Activated CD4-positive, alpha-beta memory T cell treated with anti-CD3 and anti-CD28 coated beads, Interleukin-2, amount 10 ng/mL, durations not matched to agents 7 days and 5 days (primary cell): ENCODE data around the gene OR1B1. TPM values are rescaled to one million over a fixed set of nuclear protein-coding genes. Genes with fewer than 3 reads are reported as not detected.
"Not testable (repeated sequence)": the region's sequence is repeated elsewhere in the genome, so short reads cannot be mapped to it uniquely, and the experiment has no call there.

Experiments used
- CTCF ChIA-PET: fragments of 350-600 bp; sonication (Branson Sonifier 250); formaldehyde crosslinking; loops from one replicate; lab custom pipeline; 2021; ENCODE audit warnings: antibody characterized with exemption, inconsistent platforms; lab: Charles Lee
- POLR2A ChIA-PET: fragments of 350-600 bp; sonication (Branson Sonifier 250); formaldehyde crosslinking; loops from one replicate; lab custom pipeline; 2021; ENCODE audit warnings: antibody characterized with exemption; lab: Charles Lee
- DNase-seq: peaks from one replicate; pipeline ENCODE4 v3.0.0-alpha.2; 2020
- H3K27ac Mint-ChIP-seq: one replicate; pipeline ENCODE4 v1.8.0; 2021; ENCODE audit warnings: mild to moderate bottlenecking, mixed read lengths
- H3K27me3 Mint-ChIP-seq: one replicate; pipeline ENCODE4 v1.8.0; 2021; ENCODE audit warnings: mixed read lengths
- H3K36me3 Mint-ChIP-seq: one replicate; pipeline ENCODE4 v1.8.0; 2021; ENCODE audit warnings: low read depth, mixed read lengths
- H3K4me1 Mint-ChIP-seq: one replicate; pipeline ENCODE4 v1.8.0; 2021; ENCODE audit warnings: mixed read lengths
- H3K4me3 Mint-ChIP-seq: one replicate; pipeline ENCODE4 v1.8.0; 2021; ENCODE audit warnings: mild to moderate bottlenecking, mixed read lengths
- H3K9me3 Mint-ChIP-seq: one replicate; pipeline ENCODE4 v1.8.0; 2021; ENCODE audit warnings: mixed read lengths
- total RNA-seq, 2 experiments: library from RNA; stranded (reverse); gene quantifications; one replicate each; pipeline ENCODE4 v1.2.3, GENCODE V29; 2021

OR1B1 gene
- not detected for total RNA-seq

DNA sequence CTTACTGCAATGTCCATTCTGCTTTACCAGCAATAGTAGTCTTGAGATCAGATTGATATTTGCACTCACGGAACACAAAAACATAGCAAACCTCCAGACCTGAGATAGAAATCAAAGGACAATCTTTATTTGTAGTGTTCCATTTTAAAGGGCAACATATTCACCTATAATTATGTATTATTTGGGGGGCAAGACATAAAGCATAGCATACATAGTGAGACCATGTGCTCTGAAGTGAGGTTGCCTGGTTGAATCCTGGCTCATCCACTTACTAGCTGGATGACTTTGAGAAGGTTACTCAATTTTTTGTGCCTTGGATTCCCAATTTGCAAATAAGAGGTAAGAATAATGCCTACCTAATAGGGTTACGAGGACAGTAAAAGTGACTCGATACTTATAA lies at the start of gene OR1B1:
TSS of gene OR1B1 (minus strand) at position 101 of the 400 bp plus-strand sequence.
- no peak for DNase-seq
- ChIA-PET POLR2A (no interaction called here), CTCF (no interaction called here)
- Mint-ChIP-seq H3K36me3 (no peaks in the 10 kb centered on the region), H3K4me1 (no peaks in the 10 kb centered on the region), H3K27ac (no peak within 1 kb of the TSS), H3K27me3 (no peaks in the 10 kb centered on the region), H3K9me3 (no peaks in the 10 kb centered on the region), H3K4me3 (no peak within 1 kb of the TSS)

GRCh38 chr9:122695696-122696095 lies 38.3 kb upstream of the OR1B1 start:
- Mint-ChIP-seq H3K9me3 (peaks cover 8% of the 10 kb centered on the region), H3K4me1 (no peaks in the 10 kb centered on the region), H3K27me3 (peaks cover under 1% of the 10 kb centered on the region), H3K36me3 (no peaks in the 10 kb centered on the region), H3K27ac (no peak overlapping the region), H3K4me3 (no peak overlapping the region)
- ChIA-PET POLR2A (no interaction called here), CTCF (no interaction called here)
- no peak for DNase-seq

- no peak overlapping the region for H3K27ac Mint-ChIP-seq
- no peak overlapping the region for H3K4me3 Mint-ChIP-seq
- H3K4me1 Mint-ChIP-seq = no peaks in the 10 kb centered on the region
- ChIA-PET POLR2A (no interaction called here), CTCF (no interaction called here)
- no peaks in the 10 kb centered on the region for H3K36me3 Mint-ChIP-seq
- H3K27me3 Mint-ChIP-seq = no peaks in the 10 kb centered on the region
- peaks cover 8% of the 10 kb centered on the region for H3K9me3 Mint-ChIP-seq
- DNase-seq = no peak
These were observed 27.4 kb upstream of the OR1B1 start for GRCh38 chr9:122684851-122685250.

GRCh38 chr9:122672481-122672880 lies 15.1 kb upstream of the OR1B1 start:
- no peak for DNase-seq
- CTCF ChIA-PET = no interaction called here
- no peak overlapping the region for H3K4me3 Mint-ChIP-seq
- H3K4me1 Mint-ChIP-seq = no peaks in the 10 kb centered on the region
- peaks cover 6% of the 10 kb centered on the region for H3K9me3 Mint-ChIP-seq
- H3K27me3 Mint-ChIP-seq = no peaks in the 10 kb centered on the region
- no peaks in the 10 kb centered on the region for H3K36me3 Mint-ChIP-seq
- no peak overlapping the region for H3K27ac Mint-ChIP-seq
- POLR2A ChIA-PET = no interaction called here

DNA sequence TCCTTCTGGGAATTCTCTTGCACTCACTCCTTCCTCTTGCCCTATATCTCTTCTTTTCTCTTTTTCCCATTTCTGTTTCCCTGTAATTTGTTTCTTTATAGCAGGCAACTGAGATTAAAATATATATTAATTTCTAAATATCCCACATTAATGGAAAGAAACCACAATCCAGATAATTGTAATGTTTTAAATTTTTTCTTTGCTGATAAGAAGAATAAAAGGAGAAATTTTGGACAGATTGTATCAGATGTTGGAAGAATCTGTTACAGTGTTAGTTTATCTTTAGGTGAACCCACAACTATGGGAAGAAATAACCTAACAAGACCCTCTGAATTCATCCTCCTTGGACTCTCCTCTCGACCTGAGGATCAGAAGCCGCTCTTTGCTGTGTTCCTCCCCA lies 4.0 kb upstream of the OR1B1 start, which contains the start of gene OR1L1:
TSS of gene OR1L1 (plus strand) at position 301 of the 400 bp plus-strand sequence. CDS start at position 301, 0 bp downstream.
- ChIA-PET POLR2A (no interaction called here), CTCF (no interaction called here)
- no peak for DNase-seq
- no peaks in the 10 kb centered on the region for H3K27me3 Mint-ChIP-seq
- no peaks in the 10 kb centered on the region for H3K4me1 Mint-ChIP-seq
- peaks cover 2% of the 10 kb centered on the region for H3K9me3 Mint-ChIP-seq
- no peak within 1 kb of the TSS for H3K4me3 Mint-ChIP-seq
- H3K27ac Mint-ChIP-seq = no peak within 1 kb of the TSS
- H3K36me3 Mint-ChIP-seq = no peaks in the 10 kb centered on the region

GRCh38 chr9:122656378-122656777 lies 1.0 kb downstream of the OR1B1 start:
- CTCF ChIA-PET = no interaction called here
- no peaks in the 10 kb centered on the region for H3K4me1 Mint-ChIP-seq
- no peaks in the 10 kb centered on the region for H3K27me3 Mint-ChIP-seq
- DNase-seq = no peak
- no peaks in the 10 kb centered on the region for H3K9me3 Mint-ChIP-seq
- H3K36me3 Mint-ChIP-seq = no peaks in the 10 kb centered on the region
- POLR2A ChIA-PET = no interaction called here
- H3K4me3 Mint-ChIP-seq = no peak overlapping the region
- H3K27ac Mint-ChIP-seq = no peak overlapping the region

DNA sequence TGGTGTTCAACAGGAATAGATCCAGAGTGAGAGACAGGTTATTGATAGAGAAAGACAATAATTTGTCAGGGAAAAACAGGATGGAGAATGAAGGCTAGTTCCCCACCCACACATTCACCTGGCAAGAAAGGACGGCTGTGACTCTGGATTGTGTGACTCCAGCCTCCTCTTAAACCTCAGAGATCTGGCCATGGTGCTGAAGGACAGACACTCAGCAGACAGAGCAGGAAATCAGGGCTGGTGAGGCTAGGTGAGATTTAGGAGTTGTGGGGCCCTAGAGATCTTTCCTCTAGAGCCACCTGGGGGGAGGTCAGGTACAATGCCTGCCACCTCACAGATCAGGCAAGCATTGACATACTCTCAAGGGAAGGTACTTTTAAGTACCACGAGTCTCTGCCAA lies 15.2 kb downstream of the OR1B1 start:
- Mint-ChIP-seq H3K27me3 (peaks cover 3% of the 10 kb centered on the region), H3K27ac (no peak overlapping the region), H3K36me3 (no peaks in the 10 kb centered on the region), H3K4me3 (no peak overlapping the region), H3K4me1 (no peaks in the 10 kb centered on the region), H3K9me3 (peaks cover 3% of the 10 kb centered on the region)
- no peak for DNase-seq
- ChIA-PET CTCF (no interaction called here), POLR2A (no interaction called here)

GRCh38 chr9:122619996-122620395 lies 37.4 kb downstream of the OR1B1 start:
- no peak for DNase-seq
- ChIA-PET CTCF (no interaction called here), POLR2A (no interaction called here)
- Mint-ChIP-seq H3K9me3 (peaks cover 2% of the 10 kb centered on the region), H3K36me3 (no peaks in the 10 kb centered on the region), H3K4me1 (no peaks in the 10 kb centered on the region), H3K27ac (no peak overlapping the region), H3K4me3 (no peak overlapping the region), H3K27me3 (no peaks in the 10 kb centered on the region)

DNA sequence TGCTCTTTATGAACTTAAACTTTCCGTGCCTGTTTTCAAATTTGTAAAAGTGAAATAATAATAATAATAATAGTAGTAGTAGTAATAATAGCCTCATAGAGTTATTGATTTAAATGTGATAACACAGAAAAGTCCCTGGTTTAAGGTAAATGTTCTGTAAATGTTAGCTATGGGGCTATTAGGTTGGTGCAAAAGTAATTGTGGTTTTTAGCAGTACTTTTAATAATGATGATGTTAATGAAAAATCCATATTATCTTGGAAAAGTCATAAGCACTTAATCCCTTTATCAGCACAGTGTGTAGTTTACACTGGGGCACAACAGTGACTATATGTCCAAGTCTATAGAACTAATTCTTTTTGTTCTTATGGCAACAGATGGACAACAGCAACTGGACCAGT lies 43.1 kb downstream of the OR1B1 start, which contains the start of gene OR1Q1:
TSS of gene OR1Q1 (plus strand) at position 377 of the 400 bp plus-strand sequence. CDS start at position 377, 0 bp downstream.
- no peak within 1 kb of the TSS for H3K27ac Mint-ChIP-seq
- no peaks in the 10 kb centered on the region for H3K36me3 Mint-ChIP-seq
- peaks cover 2% of the 10 kb centered on the region for H3K27me3 Mint-ChIP-seq
- H3K4me1 Mint-ChIP-seq = no peaks in the 10 kb centered on the region
- H3K4me3 Mint-ChIP-seq = no peak within 1 kb of the TSS
- H3K9me3 Mint-ChIP-seq = no peaks in the 10 kb centered on the region
- DNase-seq = no peak
- CTCF ChIA-PET = no interaction called here
- POLR2A ChIA-PET = no interaction called here

GRCh38 chr9:122609804-122610203 lies 47.6 kb downstream of the OR1B1 start:
- H3K27ac Mint-ChIP-seq = no peak overlapping the region
- H3K27me3 Mint-ChIP-seq = peaks cover 2% of the 10 kb centered on the region
- H3K4me3 Mint-ChIP-seq = no peak overlapping the region
- no peaks in the 10 kb centered on the region for H3K9me3 Mint-ChIP-seq
- DNase-seq = no peak
- H3K4me1 Mint-ChIP-seq = no peaks in the 10 kb centered on the region
- CTCF ChIA-PET = no interaction called here
- no peaks in the 10 kb centered on the region for H3K36me3 Mint-ChIP-seq
- POLR2A ChIA-PET = no interaction called here

DNA sequence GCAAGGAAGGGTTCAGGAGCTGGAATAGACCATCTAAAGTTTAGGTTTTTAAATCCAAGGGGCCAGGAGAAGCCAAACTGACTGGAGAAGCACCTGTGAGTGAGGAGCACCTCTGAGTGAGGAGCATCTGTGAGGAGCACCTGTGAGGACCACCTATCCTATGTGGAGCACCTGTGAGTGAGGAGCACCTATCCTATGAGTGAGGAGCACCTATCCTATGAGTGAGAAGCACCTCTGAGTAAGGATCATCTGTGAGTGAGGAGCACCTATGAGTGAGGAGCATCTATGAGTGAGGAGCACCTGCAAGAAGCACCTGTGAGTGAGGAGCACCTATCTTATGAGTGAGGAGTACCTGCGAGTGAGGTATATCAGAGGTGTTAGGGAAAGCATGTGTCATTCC lies 50.8 kb downstream of the OR1B1 start:
- Mint-ChIP-seq H3K36me3 (no peaks in the 10 kb centered on the region), H3K9me3 (no peaks in the 10 kb centered on the region), H3K4me1 (no peaks in the 10 kb centered on the region), H3K4me3 (no peak overlapping the region), H3K27me3 (peaks cover 2% of the 10 kb centered on the region), H3K27ac (no peak overlapping the region)
- POLR2A ChIA-PET = no interaction called here
- CTCF ChIA-PET = no interaction called here
- DNase-seq = no peak

DNA sequence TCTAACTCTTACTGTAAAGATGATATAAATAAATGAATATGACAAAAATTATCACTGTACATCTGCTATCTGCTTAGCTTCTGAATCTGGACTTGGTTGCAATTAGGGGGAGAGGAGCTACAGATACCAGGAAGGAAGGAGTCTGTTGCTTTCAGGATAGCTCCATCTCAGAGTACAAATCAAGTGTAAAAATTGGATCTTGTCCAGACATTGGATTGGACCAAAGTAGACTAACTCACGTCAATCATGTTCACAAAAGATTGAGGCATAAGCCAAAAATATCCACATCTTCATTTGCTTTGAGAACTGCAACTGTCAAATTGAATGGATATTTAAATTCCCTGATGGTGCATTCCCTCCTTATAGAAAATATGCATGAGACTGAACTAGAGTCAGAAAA lies 51.7 kb downstream of the OR1B1 start:
- no peak for DNase-seq
- H3K4me3 Mint-ChIP-seq = no peak overlapping the region
- no peak overlapping the region for H3K27ac Mint-ChIP-seq

DNA sequence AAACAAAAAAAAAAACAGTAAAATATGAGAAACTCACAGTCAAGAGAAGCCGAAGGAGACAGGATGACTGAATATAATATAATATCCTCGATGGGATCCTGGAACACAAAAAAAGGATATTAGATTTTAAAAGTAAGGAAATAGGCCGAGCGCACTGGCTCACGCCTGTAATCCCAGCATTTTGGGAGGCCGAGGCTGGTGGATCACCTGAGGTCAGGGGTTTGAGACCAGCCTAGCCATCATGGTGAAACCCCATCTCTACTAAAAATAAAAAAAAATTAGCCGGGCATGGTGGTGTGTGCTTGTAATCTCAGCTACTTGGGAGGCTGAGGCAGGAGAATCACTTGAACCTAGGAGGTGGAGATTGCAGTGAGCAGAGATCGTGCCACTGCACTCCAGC lies 74.1 kb downstream of the OR1B1 start, which contains the start of gene OR1L8:
TSS of gene OR1L8 (minus strand) at position 101 of the 400 bp plus-strand sequence. CDS start 14,907 bp downstream, outside the sequence.
- POLR2A ChIA-PET, H3K9me3 Mint-ChIP-seq, DNase-seq, H3K4me3 Mint-ChIP-seq, H3K36me3 Mint-ChIP-seq, CTCF ChIA-PET, H3K27ac Mint-ChIP-seq, H3K4me1 Mint-ChIP-seq, H3K27me3 Mint-ChIP-seq: not testable (repeated sequence)

More for the DNA sequence above, 51.7 kb downstream of the OR1B1 start:
- ChIA-PET POLR2A (no interaction called here), CTCF (no interaction called here)
- H3K36me3 Mint-ChIP-seq = no peaks in the 10 kb centered on the region
- peaks cover 5% of the 10 kb centered on the region for H3K9me3 Mint-ChIP-seq
- H3K27me3 Mint-ChIP-seq = no peaks in the 10 kb centered on the region
- H3K4me1 Mint-ChIP-seq = no peaks in the 10 kb centered on the region

- no peak for DNase-seq
- H3K27ac Mint-ChIP-seq = no peak overlapping the region
- H3K36me3 Mint-ChIP-seq = no peaks in the 10 kb centered on the region
- H3K4me1 Mint-ChIP-seq = no peaks in the 10 kb centered on the region
- no peaks in the 10 kb centered on the region for H3K27me3 Mint-ChIP-seq
- ChIA-PET CTCF (no interaction called here), POLR2A (no interaction called here)
- no peak overlapping the region for H3K4me3 Mint-ChIP-seq
- H3K9me3 Mint-ChIP-seq = no peaks in the 10 kb centered on the region
These were observed 77.1 kb downstream of the OR1B1 start for GRCh38 chr9:122580360-122580759.
